ENCODE measurements around the gene LPP. TPM values are rescaled to one million over a fixed set of nuclear protein-coding genes. Genes with fewer than 3 reads are reported as not detected.

The LPP gene
- total RNA-seq, 1 donor from 2014 or later: 1,791 TPM

DNA sequence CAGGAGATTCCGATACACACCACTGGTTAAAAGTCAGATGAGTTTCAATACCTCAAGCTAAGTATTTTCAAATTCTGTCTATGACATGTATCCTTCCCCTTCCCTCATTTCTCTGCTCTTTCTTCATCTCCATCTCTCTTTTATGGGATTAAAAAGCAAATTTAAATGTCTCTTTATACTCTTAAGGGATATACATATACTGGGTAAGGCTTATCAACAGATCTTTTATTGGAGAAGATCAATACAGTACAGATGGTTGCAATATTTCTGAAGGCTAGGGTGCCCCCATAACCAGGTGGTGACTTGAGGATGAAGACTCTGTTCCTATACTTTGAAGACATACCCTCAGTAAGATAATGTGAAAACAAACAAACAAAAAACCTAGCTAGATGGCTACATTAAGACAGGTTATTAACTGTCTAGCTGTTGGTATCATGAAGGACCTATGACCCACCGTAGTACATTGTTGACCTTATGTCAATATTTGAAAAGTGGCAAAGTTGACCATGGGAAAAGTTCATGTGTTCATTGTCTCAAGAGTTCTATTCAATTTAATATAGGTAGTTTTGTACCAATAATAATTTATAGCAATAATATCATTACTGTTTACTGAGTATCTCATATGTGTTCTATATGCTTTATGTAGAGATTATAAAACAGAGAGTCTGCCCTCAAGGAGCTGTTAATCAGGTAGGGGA is 319.8 kb downstream of the LPP start:
- Histone ChIP-seq H3K27ac (peak overlapping the region; percentile 29 to 56), H3K9me3 (no peaks in the 10 kb centered on the region), H3K27me3 (no peaks in the 10 kb centered on the region), H3K4me3 (no peak overlapping the region), H3K36me3 (no peaks in the 10 kb centered on the region), H3K4me1 (peaks cover 0 to 44% of the 10 kb centered on the region in 2 donors)
- TF ChIP-seq, protein P1, sequence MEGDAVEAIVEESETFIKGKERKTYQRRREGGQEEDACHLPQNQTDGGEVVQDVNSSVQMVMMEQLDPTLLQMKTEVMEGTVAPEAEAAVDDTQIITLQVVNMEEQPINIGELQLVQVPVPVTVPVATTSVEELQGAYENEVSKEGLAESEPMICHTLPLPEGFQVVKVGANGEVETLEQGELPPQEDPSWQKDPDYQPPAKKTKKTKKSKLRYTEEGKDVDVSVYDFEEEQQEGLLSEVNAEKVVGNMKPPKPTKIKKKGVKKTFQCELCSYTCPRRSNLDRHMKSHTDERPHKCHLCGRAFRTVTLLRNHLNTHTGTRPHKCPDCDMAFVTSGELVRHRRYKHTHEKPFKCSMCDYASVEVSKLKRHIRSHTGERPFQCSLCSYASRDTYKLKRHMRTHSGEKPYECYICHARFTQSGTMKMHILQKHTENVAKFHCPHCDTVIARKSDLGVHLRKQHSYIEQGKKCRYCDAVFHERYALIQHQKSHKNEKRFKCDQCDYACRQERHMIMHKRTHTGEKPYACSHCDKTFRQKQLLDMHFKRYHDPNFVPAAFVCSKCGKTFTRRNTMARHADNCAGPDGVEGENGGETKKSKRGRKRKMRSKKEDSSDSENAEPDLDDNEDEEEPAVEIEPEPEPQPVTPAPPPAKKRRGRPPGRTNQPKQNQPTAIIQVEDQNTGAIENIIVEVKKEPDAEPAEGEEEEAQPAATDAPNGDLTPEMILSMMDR (IDR thresholded peaks at IDR 0.05): no peak
- intact Hi-C loops (cut with DNase I): no loop called here
- no peak for DNase-seq (ENCODE audit: low spot score in 2 of 2)

DNA sequence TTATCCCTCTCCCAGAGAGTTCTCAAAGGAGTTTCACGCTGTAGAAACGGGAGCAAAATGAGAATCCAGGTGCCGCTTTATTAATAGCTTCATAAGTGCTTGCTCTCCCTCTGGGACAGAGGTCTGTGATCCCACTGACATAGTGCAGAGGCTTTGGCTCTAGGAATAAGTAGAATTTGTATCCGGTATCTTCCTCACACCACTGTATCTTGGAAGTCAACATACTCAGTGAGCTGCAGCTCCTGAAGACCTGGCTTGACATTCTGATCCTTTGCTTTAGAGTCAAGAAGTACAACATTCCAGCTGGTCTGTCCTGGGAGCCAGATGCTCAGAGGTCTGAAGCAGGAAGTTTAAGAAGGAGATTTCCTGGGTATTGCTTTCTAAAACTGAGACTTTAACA is 323.0 kb downstream of the LPP start:
- no peaks in the 10 kb centered on the region for H3K9me3 ChIP-seq
- no peak overlapping the region for H3K27ac ChIP-seq

DNA sequence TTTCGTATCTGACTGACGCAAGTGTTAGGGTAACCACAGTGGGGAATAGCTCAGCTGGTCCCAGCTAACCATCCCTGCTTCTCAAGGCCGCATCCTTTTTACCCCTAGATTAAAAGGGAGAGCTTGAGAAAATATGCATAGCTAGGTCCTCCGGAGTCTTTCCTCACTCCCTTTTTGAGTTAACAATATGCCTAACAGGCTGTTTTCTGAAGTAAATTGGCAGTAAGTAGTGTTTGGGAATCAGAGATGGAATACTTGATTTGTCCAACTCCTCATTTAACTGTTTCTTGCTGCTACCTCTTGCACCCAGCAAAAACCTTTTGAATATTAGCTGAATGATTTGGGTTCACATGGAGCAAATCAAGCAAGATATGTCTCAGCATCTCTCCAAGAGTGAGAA is 326.1 kb downstream of the LPP start:
- Histone ChIP-seq H3K36me3 (peaks cover 4 to 8% of the 10 kb centered on the region in 2 donors), H3K4me3 (no peak overlapping the region), H3K27me3 (no peaks in the 10 kb centered on the region), H3K9me3 (no peaks in the 10 kb centered on the region), H3K4me1 (peaks cover 4 to 36% of the 10 kb centered on the region in 2 donors), H3K27ac (no peak overlapping the region)
- TF ChIP-seq, protein P1 (IDR thresholded peaks at IDR 0.05): no peak
- intact Hi-C loops (cut with DNase I): no loop called here
- no peak for DNase-seq (ENCODE audit: low spot score in 2 of 2)

More for the DNA sequence above, 323.0 kb downstream of the LPP start:
- peaks cover 0 to 31% of the 10 kb centered on the region in 2 donors for H3K4me1 ChIP-seq
- intact Hi-C loops (cut with DNase I): no loop called here
- TF ChIP-seq, protein P1 (IDR thresholded peaks at IDR 0.05): no peak
- no peak for DNase-seq (ENCODE audit: low spot score in 2 of 2)
- H3K4me3 ChIP-seq: no peak overlapping the region
- no peaks in the 10 kb centered on the region for H3K36me3 ChIP-seq
- no peaks in the 10 kb centered on the region for H3K27me3 ChIP-seq

DNA sequence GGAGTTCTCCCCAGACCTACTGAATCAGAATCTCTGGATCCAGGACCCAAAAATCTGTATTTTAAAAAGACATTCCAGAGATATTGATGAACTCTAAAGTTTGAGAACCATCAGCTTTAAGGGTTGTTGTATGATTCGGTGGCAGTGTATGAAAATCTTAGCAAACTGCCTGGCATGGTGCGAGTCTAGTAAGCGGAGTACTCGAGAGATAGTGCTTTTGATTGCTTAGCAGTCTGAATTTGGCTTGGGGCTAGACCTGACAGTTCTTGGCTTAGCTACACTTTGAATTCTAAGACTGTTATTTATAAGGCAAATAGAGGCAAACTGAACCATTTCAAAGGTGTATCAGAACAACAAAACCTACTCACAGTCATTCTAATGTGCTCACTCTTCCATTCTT is 329.0 kb downstream of the LPP start:
- Histone ChIP-seq H3K4me3 (no peak overlapping the region), H3K4me1 (peaks cover 4 to 31% of the 10 kb centered on the region in 2 donors), H3K9me3 (no peaks in the 10 kb centered on the region), H3K27ac (peak overlapping the region in 1 of 2 donors; percentile 15), H3K36me3 (peaks cover 11 to 18% of the 10 kb centered on the region in 2 donors), H3K27me3 (no peaks in the 10 kb centered on the region)
- TF ChIP-seq, protein P1 (IDR thresholded peaks at IDR 0.05): no peak
- intact Hi-C loops (cut with DNase I): no loop called here
- DNase-seq (ENCODE audit: low spot score in 2 of 2): no peak

DNA sequence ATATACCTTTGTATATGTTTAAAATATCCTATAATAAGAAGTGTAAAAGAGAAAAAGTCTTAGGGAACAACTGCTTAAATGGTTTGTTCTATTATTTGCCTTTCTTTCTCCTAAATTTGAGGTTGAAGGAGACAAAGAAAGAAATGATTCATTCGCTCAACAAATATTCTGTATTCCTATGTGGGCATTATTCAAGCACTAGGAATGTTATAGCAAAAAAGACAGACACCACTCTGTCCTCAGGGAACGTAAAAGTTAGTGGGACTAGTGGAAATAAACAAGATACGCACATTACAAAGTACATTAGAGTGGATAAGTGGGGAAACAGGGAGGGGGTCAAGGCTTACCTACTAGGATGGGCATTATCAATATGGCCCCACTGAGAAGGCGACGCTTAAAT is 332.2 kb downstream of the LPP start:
- peaks cover 13 to 20% of the 10 kb centered on the region in 2 donors for H3K36me3 ChIP-seq
- no peak overlapping the region for H3K27ac ChIP-seq
- no peak overlapping the region for H3K4me3 ChIP-seq
- no peaks in the 10 kb centered on the region for H3K27me3 ChIP-seq
- no peaks in the 10 kb centered on the region for H3K9me3 ChIP-seq
- no peak for DNase-seq (ENCODE audit: low spot score in 2 of 2)
- peaks cover 4 to 30% of the 10 kb centered on the region in 2 donors for H3K4me1 ChIP-seq
- intact Hi-C loops (cut with DNase I): no loop called here
- TF ChIP-seq, protein P1 (IDR thresholded peaks at IDR 0.05): no peak
